Measurements from ENCODE around the gene TBL1Y. TPM values are rescaled to one million over a fixed set of nuclear protein-coding genes. Genes with fewer than 3 reads are reported as not detected.

TBL1Y gene
- total RNA-seq, 3 donors from 2014 or later: 3.0 TPM; not detected in 2

GRCh38 chrY:7115871-7116270 is 205.4 kb downstream of the TBL1Y start:
- DNase-seq (ENCODE audit: low spot score in 2 of 2): no peak
- no peak for TF ChIP-seq CTCF (IDR thresholded peaks at IDR 0.05)
- no peak for TF ChIP-seq POLR2AphosphoS5 (IDR thresholded peaks at IDR 0.05)
- TF ChIP-seq POLR2A (IDR thresholded peaks at IDR 0.05): no peak

GRCh38 chrY:7122202-7122601 is 211.7 kb downstream of the TBL1Y start:
- no peak for DNase-seq (ENCODE audit: low spot score in 2 of 2)
- Histone ChIP-seq H3K27ac (no peak overlapping the region), H3K36me3 (no peaks in the 10 kb centered on the region), H3K9me3 (no peaks in the 10 kb centered on the region), H3K4me3 (no peak overlapping the region), H3K27me3 (no peaks in the 10 kb centered on the region), H3K4me1 (no peaks in the 10 kb centered on the region)
- TF ChIP-seq POLR2A (IDR thresholded peaks at IDR 0.05): no peak
- TF ChIP-seq POLR2AphosphoS5 (IDR thresholded peaks at IDR 0.05): no peak
- TF ChIP-seq CTCF (IDR thresholded peaks at IDR 0.05): no peak
- intact Hi-C loops (cut with DNase I; ENCODE audit: low total_unique reads): no loop called here

More at GRCh38 chrY:7115871-7116270, 205.4 kb downstream of the TBL1Y start:
- Histone ChIP-seq H3K27ac (no peak overlapping the region), H3K9me3 (no peaks in the 10 kb centered on the region), H3K27me3 (no peaks in the 10 kb centered on the region), H3K4me1 (no peaks in the 10 kb centered on the region), H3K36me3 (no peaks in the 10 kb centered on the region), H3K4me3 (no peak overlapping the region)
- intact Hi-C loops (cut with DNase I; ENCODE audit: low total_unique reads): no loop called here

- Histone ChIP-seq H3K4me1 (no peaks in the 10 kb centered on the region), H3K4me3 (no peak overlapping the region), H3K36me3 (no peaks in the 10 kb centered on the region), H3K9me3 (no peaks in the 10 kb centered on the region), H3K27ac (no peak overlapping the region), H3K27me3 (no peaks in the 10 kb centered on the region)
- TF ChIP-seq POLR2AphosphoS5 (IDR thresholded peaks at IDR 0.05): no peak
- no peak for DNase-seq (ENCODE audit: low spot score in 2 of 2)
- intact Hi-C loops (cut with DNase I; ENCODE audit: low total_unique reads): no loop called here
Measured at GRCh38 chrY:7125136-7126056, 214.9 kb downstream of the TBL1Y start.

GRCh38 chrY:7128211-7128610 is 217.7 kb downstream of the TBL1Y start:
- H3K36me3 ChIP-seq: no peaks in the 10 kb centered on the region
- no peak overlapping the region for H3K27ac ChIP-seq
- intact Hi-C loops (cut with DNase I; ENCODE audit: low total_unique reads): no loop called here
- no peak for TF ChIP-seq POLR2A (IDR thresholded peaks at IDR 0.05)
- TF ChIP-seq CTCF (IDR thresholded peaks at IDR 0.05): no peak
- no peak for TF ChIP-seq POLR2AphosphoS5 (IDR thresholded peaks at IDR 0.05)
- no peak for DNase-seq (ENCODE audit: low spot score in 2 of 2)
- H3K9me3 ChIP-seq: no peaks in the 10 kb centered on the region
- no peaks in the 10 kb centered on the region for H3K4me1 ChIP-seq
- no peaks in the 10 kb centered on the region for H3K27me3 ChIP-seq
- no peak overlapping the region for H3K4me3 ChIP-seq

Other genes with a start within 250 kb of the TBL1Y start
- gene AMELY, start 1.1 kb downstream of the TBL1Y start, total RNA-seq: not detected